ENCODE measurements around the gene RASEF. TPM values are rescaled to one million over a fixed set of nuclear protein-coding genes. Genes with fewer than 3 reads are reported as not detected.

RASEF gene
- total RNA-seq, 4 donors from 2014 or later: 3.4 to 6.2 (median 4.8) TPM

DNA sequence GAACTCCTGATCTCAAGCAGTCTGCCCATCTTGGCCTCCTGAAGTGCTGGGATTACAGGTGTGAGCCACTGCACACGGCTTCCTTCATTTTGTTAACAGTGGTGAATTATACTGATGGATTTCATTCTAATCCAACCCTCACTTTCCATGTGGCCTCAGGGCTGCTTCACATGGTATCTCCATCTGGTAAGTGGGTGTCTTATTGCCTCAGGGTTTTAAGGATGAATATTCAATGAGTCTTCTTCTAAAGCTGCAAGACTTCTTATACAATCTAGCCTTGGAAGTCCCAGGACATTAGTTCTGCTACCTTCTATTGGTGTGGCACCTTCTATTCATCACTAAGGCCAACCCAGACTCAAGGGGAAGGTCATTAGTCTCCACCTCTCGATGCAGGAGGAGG is 8.7 kb upstream of the RASEF start:
- Histone ChIP-seq H3K36me3 (no peaks in the 10 kb centered on the region), H3K4me3 (no peak overlapping the region), H3K27ac (no peak overlapping the region), H3K27me3 (no peaks in the 10 kb centered on the region), H3K9me3 (no peaks in the 10 kb centered on the region), H3K4me1 (no peaks in the 10 kb centered on the region)
- no peak for TF ChIP-seq EP300 (IDR thresholded peaks at IDR 0.05)
- TF ChIP-seq POLR2A (IDR thresholded peaks at IDR 0.05): no peak
- TF ChIP-seq POLR2AphosphoS5 (IDR thresholded peaks at IDR 0.05): no peak
- TF ChIP-seq, protein P1, sequence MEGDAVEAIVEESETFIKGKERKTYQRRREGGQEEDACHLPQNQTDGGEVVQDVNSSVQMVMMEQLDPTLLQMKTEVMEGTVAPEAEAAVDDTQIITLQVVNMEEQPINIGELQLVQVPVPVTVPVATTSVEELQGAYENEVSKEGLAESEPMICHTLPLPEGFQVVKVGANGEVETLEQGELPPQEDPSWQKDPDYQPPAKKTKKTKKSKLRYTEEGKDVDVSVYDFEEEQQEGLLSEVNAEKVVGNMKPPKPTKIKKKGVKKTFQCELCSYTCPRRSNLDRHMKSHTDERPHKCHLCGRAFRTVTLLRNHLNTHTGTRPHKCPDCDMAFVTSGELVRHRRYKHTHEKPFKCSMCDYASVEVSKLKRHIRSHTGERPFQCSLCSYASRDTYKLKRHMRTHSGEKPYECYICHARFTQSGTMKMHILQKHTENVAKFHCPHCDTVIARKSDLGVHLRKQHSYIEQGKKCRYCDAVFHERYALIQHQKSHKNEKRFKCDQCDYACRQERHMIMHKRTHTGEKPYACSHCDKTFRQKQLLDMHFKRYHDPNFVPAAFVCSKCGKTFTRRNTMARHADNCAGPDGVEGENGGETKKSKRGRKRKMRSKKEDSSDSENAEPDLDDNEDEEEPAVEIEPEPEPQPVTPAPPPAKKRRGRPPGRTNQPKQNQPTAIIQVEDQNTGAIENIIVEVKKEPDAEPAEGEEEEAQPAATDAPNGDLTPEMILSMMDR (IDR thresholded peaks at IDR 0.05): no peak
- DNase-seq (ENCODE audit: low spot score in 2 of 2): no peak
- WGBS: 84% methylated on average over 2 of the region's 2 CpGs

DNA sequence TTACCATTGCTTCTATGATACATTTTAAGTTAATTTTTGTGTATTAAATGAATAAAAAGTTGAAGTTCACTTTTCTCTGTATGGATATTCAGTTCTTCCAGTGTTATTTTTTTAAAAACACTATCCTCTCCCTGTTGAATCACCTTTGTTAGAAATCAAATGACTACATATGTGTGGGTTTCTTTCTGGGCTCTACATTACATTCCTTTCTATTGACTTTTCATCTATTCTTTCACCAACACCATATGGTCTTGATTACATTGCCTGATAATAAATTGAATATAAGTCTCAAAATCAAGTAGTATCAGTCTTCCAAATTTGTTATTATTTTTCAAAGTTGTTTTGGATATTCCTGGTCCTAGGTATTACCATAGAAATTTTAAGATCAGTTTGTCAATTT is 7.3 kb upstream of the RASEF start:
- no peaks in the 10 kb centered on the region for H3K9me3 ChIP-seq
- H3K36me3 ChIP-seq: no peaks in the 10 kb centered on the region
- no peak for TF ChIP-seq EP300 (IDR thresholded peaks at IDR 0.05)
- no peak for TF ChIP-seq POLR2AphosphoS5 (IDR thresholded peaks at IDR 0.05)
- TF ChIP-seq, protein P1 (IDR thresholded peaks at IDR 0.05): no peak
- TF ChIP-seq POLR2A (IDR thresholded peaks at IDR 0.05): no peak
- no peaks in the 10 kb centered on the region for H3K27me3 ChIP-seq
- H3K4me1 ChIP-seq: no peaks in the 10 kb centered on the region
- no peak for DNase-seq (ENCODE audit: low spot score in 2 of 2)
- H3K4me3 ChIP-seq: no peak overlapping the region
- H3K27ac ChIP-seq: no peak overlapping the region

DNA sequence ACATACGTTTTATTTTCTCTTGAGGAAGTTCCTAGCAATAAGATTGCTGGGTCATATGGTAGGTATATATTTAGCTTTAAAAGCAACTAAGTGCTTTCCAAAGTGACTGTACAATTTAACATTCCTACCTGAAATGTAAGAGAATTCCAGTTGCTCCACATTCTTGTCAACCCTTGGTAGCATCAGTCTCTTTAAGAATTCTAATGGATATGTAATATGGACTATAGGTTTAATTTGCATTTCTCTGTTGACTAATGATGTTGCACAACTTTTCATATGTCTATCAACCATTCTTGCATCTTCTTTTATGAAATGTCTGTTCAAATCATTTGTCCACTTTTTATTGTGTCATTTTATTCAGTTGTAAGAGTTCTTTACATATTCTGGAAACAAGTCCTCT is 6.7 kb upstream of the RASEF start:
- WGBS: 78% methylated on average over 1 of the region's 1 CpG
- Histone ChIP-seq H3K27ac (no peak overlapping the region), H3K4me1 (no peaks in the 10 kb centered on the region), H3K9me3 (no peaks in the 10 kb centered on the region), H3K27me3 (no peaks in the 10 kb centered on the region), H3K4me3 (no peak overlapping the region), H3K36me3 (no peaks in the 10 kb centered on the region)
- TF ChIP-seq, protein P1 (IDR thresholded peaks at IDR 0.05): no peak
- TF ChIP-seq POLR2AphosphoS5 (IDR thresholded peaks at IDR 0.05) (no peak), POLR2A (IDR thresholded peaks at IDR 0.05) (no peak), EP300 (IDR thresholded peaks at IDR 0.05) (no peak)
- no peak for DNase-seq (ENCODE audit: low spot score in 2 of 2)

DNA sequence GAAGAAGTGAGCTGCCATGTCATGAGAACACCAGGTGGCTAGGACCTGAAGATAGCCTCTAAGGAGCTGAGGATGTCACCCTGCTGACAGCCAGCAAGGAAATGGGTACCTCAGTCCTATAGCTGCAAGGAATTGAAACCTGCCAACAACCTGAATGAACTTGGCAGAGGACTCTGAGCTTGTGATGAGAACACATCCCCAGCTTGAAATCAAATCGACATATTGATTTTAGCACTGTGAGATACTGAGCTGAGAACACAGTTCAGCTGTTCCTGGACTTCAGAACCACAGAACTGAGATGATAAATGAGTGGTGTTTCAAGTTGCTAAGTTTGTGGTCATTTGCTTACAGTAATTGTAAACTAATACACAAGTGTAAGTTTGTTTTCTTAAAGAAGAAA is 5.5 kb upstream of the RASEF start:
- TF ChIP-seq POLR2AphosphoS5 (IDR thresholded peaks at IDR 0.05): no peak
- no peak overlapping the region for H3K4me3 ChIP-seq
- WGBS: 76% methylated on average over 1 of the region's 1 CpG
- H3K36me3 ChIP-seq: no peaks in the 10 kb centered on the region
- no peaks in the 10 kb centered on the region for H3K4me1 ChIP-seq
- no peaks in the 10 kb centered on the region for H3K9me3 ChIP-seq
- H3K27me3 ChIP-seq: peaks cover 6% of the 10 kb centered on the region
- no peak overlapping the region for H3K27ac ChIP-seq
- DNase-seq (ENCODE audit: low spot score in 2 of 2): no peak

- TF ChIP-seq POLR2A (IDR thresholded peaks at IDR 0.05): no peak
- no peak for TF ChIP-seq EP300 (IDR thresholded peaks at IDR 0.05)
- TF ChIP-seq, protein P1 (IDR thresholded peaks at IDR 0.05): no peak
- TF ChIP-seq POLR2AphosphoS5 (IDR thresholded peaks at IDR 0.05): no peak
- H3K4me3 ChIP-seq: no peak overlapping the region
- H3K9me3 ChIP-seq: no peaks in the 10 kb centered on the region
- H3K27ac ChIP-seq: no peak overlapping the region
- H3K27me3 ChIP-seq: peaks cover 14% of the 10 kb centered on the region
- H3K36me3 ChIP-seq: no peaks in the 10 kb centered on the region
- whole genome bisulfite sequencing: 92% methylated on average over 2 of the region's 2 CpGs
- no peak for DNase-seq (ENCODE audit: low spot score in 2 of 2)
- H3K4me1 ChIP-seq: peaks cover 5% of the 10 kb centered on the region
These were observed 4.6 kb upstream of the RASEF start for GRCh38 chr9:83067579-83067978.

- peaks cover 22% of the 10 kb centered on the region for H3K27me3 ChIP-seq
- H3K27ac ChIP-seq: no peak overlapping the region
- TF ChIP-seq EP300 (IDR thresholded peaks at IDR 0.05) (no peak), POLR2A (IDR thresholded peaks at IDR 0.05) (no peak), POLR2AphosphoS5 (IDR thresholded peaks at IDR 0.05) (no peak)
- TF ChIP-seq, protein P1 (IDR thresholded peaks at IDR 0.05): no peak
These were observed 3.8 kb upstream of the RASEF start for GRCh38 chr9:83066771-83067170.

More at GRCh38 chr9:83066771-83067170, 3.8 kb upstream of the RASEF start:
- no peaks in the 10 kb centered on the region for H3K36me3 ChIP-seq
- no peak overlapping the region for H3K4me3 ChIP-seq
- 62% methylated on average over 5 of the region's 5 CpGs for WGBS
- no peaks in the 10 kb centered on the region for H3K9me3 ChIP-seq
- H3K4me1 ChIP-seq: peaks cover 13% of the 10 kb centered on the region
- DNase-seq (ENCODE audit: low spot score in 2 of 2): no peak

All from suprapubic skin (tissue), 4 donors.